GM20431 (cell line): ENCODE results near the gene TAAR1.
"Not testable (repeated sequence)": the region's sequence is repeated elsewhere in the genome, so short reads cannot be mapped to it uniquely, and the experiment has no call there.

Experiments used
- in situ Hi-C: fragments of 300-500 bp; cut with MseI, MboI; formaldehyde crosslinking; loops from one replicate; pipeline ENCODE4 v1.15.0; 2020; ENCODE audit warnings: low sequenced_read_pairs; ENCODE audit not compliant: unreplicated experiment

TAAR1 gene

GRCh38 chr6:132664309-132665034 is 5.5 kb upstream of the TAAR1 start:
- in situ Hi-C loops: no loop called here

DNA sequence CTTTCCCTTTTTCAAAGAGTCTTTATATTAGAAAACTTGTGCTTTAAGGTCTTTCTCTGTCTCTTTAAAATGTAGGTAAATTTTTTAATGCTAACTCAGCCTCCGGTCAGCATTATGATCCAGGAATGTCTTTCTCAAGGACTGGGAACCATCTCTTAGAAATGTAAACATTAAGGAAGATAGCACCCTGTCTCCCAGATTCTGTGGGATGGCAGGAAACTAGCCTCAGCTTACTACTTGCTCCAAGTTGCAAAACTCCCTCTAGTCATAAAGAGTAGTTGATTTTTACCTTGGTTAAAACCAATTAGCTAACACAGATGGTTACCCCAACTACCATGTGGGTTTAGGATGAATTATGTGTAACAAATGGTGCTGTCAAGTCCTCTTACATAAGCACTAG is 4.7 kb upstream of the TAAR1 start:
- in situ Hi-C loops: no loop called here

DNA sequence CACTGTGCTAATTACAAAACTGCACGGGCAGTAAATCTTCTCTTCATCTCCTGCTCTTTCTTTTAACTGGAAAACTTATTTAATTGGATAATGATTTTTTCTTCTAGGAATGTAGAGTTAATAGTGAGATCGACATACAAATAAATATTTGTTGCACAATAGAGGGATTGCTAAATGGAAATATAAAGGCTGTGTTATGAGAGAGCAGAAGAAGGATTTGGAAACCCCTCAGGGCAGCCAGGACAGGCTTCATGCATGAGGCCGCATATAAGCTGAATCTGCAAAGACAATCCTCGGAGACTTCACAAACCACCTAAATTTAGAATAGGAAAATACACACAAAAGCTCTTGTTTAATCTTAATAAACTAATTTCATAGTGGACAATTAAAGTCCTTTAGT is 2.9 kb upstream of the TAAR1 start:
- in situ Hi-C loops: no loop called here

GRCh38 chr6:132651062-132651461 is 7.9 kb downstream of the TAAR1 start:
- in situ Hi-C loops: no loop called here

GRCh38 chr6:132650429-132650828 is 8.6 kb downstream of the TAAR1 start:
- in situ Hi-C loops: no loop called here

DNA sequence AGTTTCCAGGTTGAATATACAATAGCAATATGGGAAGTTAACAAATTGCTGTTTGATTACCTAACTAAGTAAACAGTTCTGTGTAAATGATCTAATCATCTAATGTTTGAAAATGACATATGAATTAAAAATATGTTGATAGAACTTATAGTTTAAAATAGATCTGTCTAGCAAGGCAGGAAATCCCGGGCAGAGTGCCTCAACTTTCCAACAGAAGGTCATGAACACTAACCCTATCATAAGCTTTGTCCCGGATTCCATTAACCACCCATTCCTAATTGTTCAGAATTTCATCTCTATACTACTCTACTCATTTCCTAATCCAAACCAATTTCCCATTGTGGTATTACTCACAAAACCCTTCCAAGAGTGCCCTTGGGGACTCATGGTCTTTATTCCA is 10.2 kb downstream of the TAAR1 start:
- in situ Hi-C loops: no loop called here

GRCh38 chr6:132648356-132648755 is 10.6 kb downstream of the TAAR1 start:
- in situ Hi-C loops: no loop called here

- in situ Hi-C loops: no loop called here
Observed at GRCh38 chr6:132643547-132643946, 15.4 kb downstream of the TAAR1 start.

- in situ Hi-C loops: not testable (repeated sequence)
Observed at GRCh38 chr6:132637135-132637534, 21.8 kb downstream of the TAAR1 start.

GRCh38 chr6:132635906-132636305 is 23.1 kb downstream of the TAAR1 start:
- in situ Hi-C loops: not testable (repeated sequence)

DNA sequence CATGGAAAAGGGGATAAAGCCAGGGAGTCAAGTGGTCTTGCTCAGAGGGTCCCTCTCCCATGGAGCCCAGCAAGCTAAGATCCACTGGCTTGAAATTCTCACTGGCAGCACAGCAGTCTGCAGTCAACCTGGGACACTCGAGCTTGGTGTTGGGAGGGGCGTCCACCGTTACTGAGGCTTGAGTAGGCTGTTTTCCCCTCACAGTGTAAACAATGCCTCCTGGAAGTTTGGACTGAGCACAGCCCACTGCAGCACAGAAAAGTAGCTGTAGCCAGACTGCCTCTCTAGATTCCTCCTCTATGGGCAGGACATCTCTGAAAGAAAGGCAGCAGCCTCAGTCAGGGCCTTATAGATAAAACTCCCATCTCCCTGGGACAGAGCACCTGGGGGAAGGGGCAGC is 23.7 kb downstream of the TAAR1 start:
- in situ Hi-C loops: not testable (repeated sequence)

GRCh38 chr6:132634796-132635195 is 24.2 kb downstream of the TAAR1 start:
- in situ Hi-C loops: no loop called here

DNA sequence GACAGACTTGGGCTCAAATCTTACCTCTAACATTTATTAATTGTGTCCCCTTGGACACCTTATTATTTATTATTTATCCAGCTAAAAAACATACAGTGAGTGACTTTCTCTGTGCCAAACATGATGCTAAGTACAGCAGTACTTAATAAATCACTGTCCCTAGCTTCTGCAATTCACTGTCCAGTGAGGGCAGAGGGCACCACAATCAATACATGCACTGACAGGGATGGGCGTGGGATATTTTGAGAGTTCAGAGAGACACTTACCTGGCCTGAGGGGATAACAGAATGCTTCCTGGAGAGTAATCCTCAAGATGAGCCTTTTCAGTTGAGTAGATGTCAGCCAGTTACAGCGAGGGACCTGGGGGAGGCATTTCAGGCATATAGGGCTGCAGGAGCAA is 25.6 kb downstream of the TAAR1 start:
- in situ Hi-C loops: no loop called here

DNA sequence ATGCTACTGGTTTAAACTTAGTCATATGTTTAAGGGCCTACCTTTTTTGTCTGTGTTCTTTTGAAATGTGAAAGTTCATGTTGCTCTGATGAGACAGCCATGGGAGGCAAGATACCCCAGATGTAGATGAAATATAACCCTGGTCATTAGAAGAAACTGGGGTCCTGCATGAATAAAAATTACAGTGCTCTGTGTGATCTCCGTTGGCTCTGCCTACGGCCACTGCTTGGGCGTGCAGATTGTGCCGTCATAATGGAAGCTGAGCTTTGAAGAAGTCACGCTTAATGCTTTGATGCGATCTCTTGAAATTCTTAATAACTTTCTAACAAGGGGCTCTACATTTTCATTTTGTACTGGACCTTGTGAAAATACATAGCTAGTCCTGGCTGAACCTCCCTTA is 34.8 kb downstream of the TAAR1 start, which contains the start of gene TAAR2:
Gene TAAR2 (minus strand): TSS at position 101 of the 400 bp plus-strand sequence. CDS start 0 bp downstream, at position 101.
- in situ Hi-C loops: no loop called here

GRCh38 chr6:132623106-132623845 is 35.7 kb downstream of the TAAR1 start:
- in situ Hi-C loops: no loop called here

GRCh38 chr6:132616677-132617076 is 42.3 kb downstream of the TAAR1 start:
- in situ Hi-C loops: no loop called here

DNA sequence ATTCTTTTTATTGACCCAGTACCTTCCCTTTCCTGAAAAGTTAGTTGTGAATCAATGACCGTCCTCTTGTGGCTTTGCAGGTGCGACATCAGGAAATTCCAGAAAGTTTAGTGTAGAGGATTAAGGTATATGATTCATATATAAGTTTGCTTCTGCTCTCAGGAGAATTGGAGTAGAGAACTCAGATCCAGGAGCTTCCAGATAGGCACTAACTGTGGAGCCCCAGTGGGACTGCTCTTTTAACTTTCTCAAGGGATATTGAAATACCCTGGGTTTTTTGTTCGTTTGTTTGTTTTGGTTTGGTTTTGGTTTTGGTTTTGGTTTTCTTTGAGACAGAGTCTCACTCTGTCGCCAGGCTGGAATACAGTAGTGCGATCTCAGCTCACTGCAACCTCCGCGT is 44.4 kb downstream of the TAAR1 start:
- in situ Hi-C loops: no loop called here

GRCh38 chr6:132612449-132613108 is 46.4 kb downstream of the TAAR1 start:
- in situ Hi-C loops: no loop called here

- in situ Hi-C loops: no loop called here
Observed at GRCh38 chr6:132611616-132612015, 47.4 kb downstream of the TAAR1 start.

DNA sequence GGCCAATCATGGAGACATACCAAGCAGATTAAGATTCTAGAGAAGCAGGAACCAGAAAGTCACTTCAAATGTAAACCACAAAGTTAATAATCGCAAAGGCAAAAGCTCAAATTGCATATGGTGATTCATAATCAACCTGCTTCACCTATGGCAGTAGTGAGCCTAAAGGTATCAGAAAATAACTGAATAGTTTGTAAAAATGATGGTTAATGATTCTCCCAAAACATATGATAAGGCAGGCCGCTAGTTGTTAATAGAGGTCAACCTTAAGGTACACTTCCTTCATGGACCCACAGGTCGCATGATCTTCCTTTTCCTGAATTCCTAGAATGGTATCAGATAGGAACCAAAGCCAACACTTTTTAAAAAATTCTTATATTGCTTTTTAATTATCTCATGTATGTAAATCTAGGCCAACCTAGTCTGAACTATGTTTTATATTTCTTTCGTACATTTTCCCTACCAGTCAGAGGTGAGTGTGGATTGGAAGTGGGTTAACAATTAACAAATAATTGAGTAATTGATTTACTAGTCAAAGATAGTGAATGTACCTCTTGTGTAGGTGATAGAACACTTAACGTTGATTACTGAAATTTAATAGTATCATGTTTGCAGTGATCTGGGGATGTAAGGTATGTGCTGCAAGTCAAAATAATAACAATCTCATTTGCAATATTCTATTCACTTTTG is 51.3 kb downstream of the TAAR1 start:
- in situ Hi-C loops: no loop called here
